ENCODE measurements around the gene BARHL1. TPM values are rescaled to one million over a fixed set of nuclear protein-coding genes. Genes with fewer than 3 reads are reported as not detected.

Gene BARHL1
- total and polyA plus RNA-seq, 2 experiments from 2014 or later, result not detected

GRCh38 chr9:132615774-132616173, 33.4 kb downstream of the BARHL1 start:
- peaks cover 11% of the 10 kb centered on the region; the same call in 1 of the 2 replicates for H3K36me3 ChIP-seq (ENCODE audit: insufficient read depth)
- Mint-ChIP-seq H3K4me1 (peaks cover 34% of the 10 kb centered on the region), H3K9me3 (no peaks in the 10 kb centered on the region), H3K27me3 (ENCODE audit: insufficient read depth, low read depth, poor library complexity) (peaks cover 7% of the 10 kb centered on the region), H3K4me3 (no peak overlapping the region; the same call in 2 of the 3 replicates), H3K27ac (no peak overlapping the region; the same call in 1 of the 2 replicates), H3K36me3 (ENCODE audit: low read depth) (peaks cover 51% of the 10 kb centered on the region)
- H3F3A ChIP-seq (replicated peaks; ENCODE audit: low read depth), result 0 out of 2 replicates have a peak, but pooled peaks cover 3% of the 10 kb centered on the region
- no peak overlapping the region for H3K4me3 ChIP-seq
- no peaks in the 10 kb centered on the region for H3K9me2 ChIP-seq (ENCODE audit: insufficient read depth)
- peaks cover 13% of the 10 kb centered on the region; the same call in 1 of the 2 replicates for H3K4me1 ChIP-seq (ENCODE audit: insufficient read depth)
- no peaks in the 10 kb centered on the region for H3K27me3 ChIP-seq (ENCODE audit: insufficient read depth)
- H2AFZ ChIP-seq, result no peak overlapping the region
- no peaks in the 10 kb centered on the region for H3K79me2 ChIP-seq (replicated peaks; ENCODE audit: insufficient read depth)
- TF ChIP-seq POLR2AphosphoS5 (IDR thresholded peaks at IDR 0.05; ENCODE audit: low read depth), result no peak
- TF ChIP-seq REST (IDR thresholded peaks at IDR 0.05; ENCODE audit: unreplicated experiment), result no peak
- TF ChIP-seq ZNF114 (CRISPR knock-in tag; IDR thresholded peaks at IDR 0.05), result no peak
- TF ChIP-seq EZH2 (IDR thresholded peaks at IDR 0.05; ENCODE audit: low read depth, unreplicated experiment), result no peak
- no peak for TF ChIP-seq STAT1 (IDR thresholded peaks at IDR 0.05; ENCODE audit: unreplicated experiment)
- no peak for TF ChIP-seq ETS1 (IDR thresholded peaks at IDR 0.05)
- TF ChIP-seq NANOG (IDR thresholded peaks at IDR 0.05; ENCODE audit: borderline replicate concordance), result no peak
- no peak for TF ChIP-seq EZH2phosphoT487 (IDR thresholded peaks at IDR 0.05; ENCODE audit: unreplicated experiment)
- no peak for TF ChIP-seq ZNF462 (CRISPR knock-in tag; IDR thresholded peaks at IDR 0.05)
- peak; percentile 60 for ATAC-seq
- H3K27ac ChIP-seq (ENCODE audit: low read depth), result no peak overlapping the region
- H4K20me1 ChIP-seq (replicated peaks; ENCODE audit: insufficient read depth), result no peaks in the 10 kb centered on the region; the same call in 1 of the 2 replicates
- DNase-seq (ENCODE audit: low spot score), result no peak
- 0 out of 2 replicates have a peak overlapping the region, but pooled peaks have one; percentile 34 for H3K4me2 ChIP-seq
